ENCODE measurements around the gene TMEM106C.

GRCh38 chr12:48005750-48006021, 42.3 kb downstream of the TMEM106C start:
- TF ChIP-seq TAF1 (IDR thresholded peaks at IDR 0.05; ENCODE audit: borderline replicate concordance, low read depth, low read length): no peak
- no peak for TF ChIP-seq EZH2 (IDR thresholded peaks at IDR 0.05; ENCODE audit: borderline replicate concordance, control insufficient read depth, low read depth, low read length)
- TF ChIP-seq POLR2AphosphoS5 (IDR thresholded peaks at IDR 0.05; ENCODE audit: low read length): no peak
- TF ChIP-seq BCLAF1 (IDR thresholded peaks at IDR 0.05): no peak
- TF ChIP-seq ZNF24 (IDR thresholded peaks at IDR 0.05): no peak
- no peak for TF ChIP-seq HCFC1 (IDR thresholded peaks at IDR 0.05; ENCODE audit: low read length)

Data from GM12878 (cell line).